Glutamatergic neuron (in vitro differentiated cells): ENCODE data around the gene FRRS1. TPM values are rescaled to one million over a fixed set of nuclear protein-coding genes. Genes with fewer than 3 reads are reported as not detected.

ENCODE experiments used
- DNase-seq: peaks from one replicate; pipeline ENCODE4 v3.0.0; 2022
- H3K27ac Mint-ChIP-seq: one replicate; pipeline ENCODE4 v1.8.0; 2020; ENCODE audit warnings: mild to moderate bottlenecking, mixed read lengths, inconsistent platforms; ENCODE audit not compliant: unreplicated experiment
- H3K27me3 Mint-ChIP-seq: one replicate; pipeline ENCODE4 v1.8.0; 2020; ENCODE audit warnings: mild to moderate bottlenecking, moderate library complexity, mixed read lengths, inconsistent platforms; ENCODE audit not compliant: unreplicated experiment
- H3K36me3 Mint-ChIP-seq: one replicate; pipeline ENCODE4 v1.8.0; 2020; ENCODE audit warnings: mild to moderate bottlenecking, mixed read lengths, inconsistent platforms; ENCODE audit not compliant: unreplicated experiment
- H3K4me1 Mint-ChIP-seq: one replicate; pipeline ENCODE4 v1.8.0; 2020; ENCODE audit warnings: mild to moderate bottlenecking, low read depth, mixed read lengths, inconsistent platforms; ENCODE audit not compliant: unreplicated experiment
- H3K4me3 Mint-ChIP-seq: one replicate; pipeline ENCODE4 v1.8.0; 2020; ENCODE audit warnings: mild to moderate bottlenecking, mixed read lengths, inconsistent platforms; ENCODE audit not compliant: unreplicated experiment
- H3K9me3 Mint-ChIP-seq: one replicate; pipeline ENCODE4 v1.8.0; 2020; ENCODE audit warnings: mild to moderate bottlenecking, moderate library complexity, mixed read lengths, inconsistent platforms; ENCODE audit not compliant: unreplicated experiment
- CTCF ChIP-seq: fragments of 200-600 bp; sonication (generic); IDR thresholded peaks from one replicate; pipeline ENCODE4 v1.5.0; 2021; ENCODE audit not compliant: partially characterized antibody, unreplicated experiment
- total RNA-seq: library from RNA; stranded (reverse); fragmentation: NEBNext Ultra II Directional; extraction: Animal tissue kit (Norgen Biotek cat#: 25700); gene quantifications from one replicate; pipeline ENCODE4 v1.2.1, GENCODE V29; 2021; ENCODE audit not compliant: unreplicated experiment

Gene FRRS1
- total RNA-seq, 1 donor from 2014 or later: 1.3 TPM

- Mint-ChIP-seq H3K27me3 (peaks cover 2% of the 10 kb centered on the region), H3K4me1 (peaks cover 15% of the 10 kb centered on the region), H3K27ac (no peak overlapping the region), H3K9me3 (no peaks in the 10 kb centered on the region), H3K36me3 (no peaks in the 10 kb centered on the region), H3K4me3 (no peak overlapping the region)
- no peak for TF ChIP-seq CTCF
- no peak for DNase-seq
Measured at GRCh38 chr1:99676876-99677275, 89.6 kb downstream of the FRRS1 start.

- Mint-ChIP-seq H3K27ac (no peak overlapping the region), H3K9me3 (no peaks in the 10 kb centered on the region), H3K4me1 (peaks cover 15% of the 10 kb centered on the region), H3K27me3 (no peaks in the 10 kb centered on the region), H3K4me3 (no peak overlapping the region), H3K36me3 (no peaks in the 10 kb centered on the region)
- no peak for DNase-seq
- TF ChIP-seq CTCF: no peak
Measured at GRCh38 chr1:99675994-99676393, 90.4 kb downstream of the FRRS1 start.

GRCh38 chr1:99675292-99675691 lies 91.1 kb downstream of the FRRS1 start:
- no peak for DNase-seq
- Mint-ChIP-seq H3K27me3 (no peaks in the 10 kb centered on the region), H3K36me3 (no peaks in the 10 kb centered on the region), H3K4me3 (no peak overlapping the region), H3K4me1 (peaks cover 14% of the 10 kb centered on the region), H3K9me3 (no peaks in the 10 kb centered on the region), H3K27ac (no peak overlapping the region)
- TF ChIP-seq CTCF: no peak

GRCh38 chr1:99674115-99675064 lies 92.0 kb downstream of the FRRS1 start:
- Mint-ChIP-seq H3K36me3 (no peaks in the 10 kb centered on the region), H3K27ac (no peak overlapping the region), H3K27me3 (no peaks in the 10 kb centered on the region), H3K4me1 (peaks cover 11% of the 10 kb centered on the region), H3K4me3 (no peak overlapping the region), H3K9me3 (no peaks in the 10 kb centered on the region)
- TF ChIP-seq CTCF: no peak
- DNase-seq: no peak

GRCh38 chr1:99673315-99673714 lies 93.1 kb downstream of the FRRS1 start:
- no peaks in the 10 kb centered on the region for H3K36me3 Mint-ChIP-seq
- no peak overlapping the region for H3K4me3 Mint-ChIP-seq
- no peaks in the 10 kb centered on the region for H3K9me3 Mint-ChIP-seq
- H3K27me3 Mint-ChIP-seq: no peaks in the 10 kb centered on the region
- no peak for TF ChIP-seq CTCF
- H3K4me1 Mint-ChIP-seq: peaks cover 12% of the 10 kb centered on the region
- DNase-seq: no peak
- no peak overlapping the region for H3K27ac Mint-ChIP-seq
